ENCODE measurements around the gene A2M.

The A2M gene

GRCh38 chr12:9074484-9075137 is 41.1 kb downstream of the A2M start:
- no peak for DNase-seq

DNA sequence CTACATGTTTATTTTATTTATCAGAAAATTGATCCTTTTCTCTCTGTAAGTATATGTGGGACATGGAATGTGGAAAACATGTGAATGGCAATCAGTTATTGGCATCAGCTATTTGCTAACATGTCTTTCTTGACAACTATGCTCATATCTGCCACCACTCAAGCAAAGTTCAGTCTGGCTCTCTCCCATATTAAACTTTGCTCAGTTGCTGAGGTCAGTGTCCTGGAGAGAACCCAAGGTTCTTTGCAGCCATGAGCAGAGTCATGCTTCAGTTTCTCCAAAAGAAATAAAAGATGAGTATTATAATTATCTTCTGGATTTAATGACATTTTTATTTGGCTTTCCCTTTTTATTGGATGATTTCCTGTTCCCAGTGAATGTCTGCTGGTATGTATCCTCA is 42.6 kb downstream of the A2M start:
- no peak for DNase-seq

DNA sequence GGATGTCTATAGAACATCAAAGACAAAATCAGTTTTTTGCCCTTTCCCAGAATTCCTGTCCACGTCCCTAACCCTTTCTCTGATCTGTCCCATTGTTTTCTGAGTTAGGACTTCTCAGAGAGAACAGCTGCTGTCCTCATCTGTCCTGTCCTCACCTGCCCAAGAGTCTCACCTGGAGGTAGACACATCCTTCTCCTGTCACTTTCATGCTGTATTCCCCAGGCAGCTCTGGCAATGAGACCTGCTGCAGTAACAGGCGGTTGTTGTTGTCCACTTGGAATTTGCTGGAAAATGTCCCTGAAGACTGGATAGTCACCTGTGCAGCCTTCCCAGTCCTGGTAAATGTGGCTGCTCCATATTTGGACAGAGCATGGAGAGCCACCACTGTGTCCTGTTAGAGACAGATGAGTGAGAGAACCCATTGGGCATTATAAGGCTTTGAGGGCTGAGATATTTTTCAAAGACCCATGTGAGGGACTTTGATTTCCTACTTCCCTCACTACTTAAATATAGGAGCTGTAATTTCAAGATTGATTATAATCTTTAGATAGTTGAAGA is 43.2 kb downstream of the A2M start:
- DNase-seq = no peak

DNA sequence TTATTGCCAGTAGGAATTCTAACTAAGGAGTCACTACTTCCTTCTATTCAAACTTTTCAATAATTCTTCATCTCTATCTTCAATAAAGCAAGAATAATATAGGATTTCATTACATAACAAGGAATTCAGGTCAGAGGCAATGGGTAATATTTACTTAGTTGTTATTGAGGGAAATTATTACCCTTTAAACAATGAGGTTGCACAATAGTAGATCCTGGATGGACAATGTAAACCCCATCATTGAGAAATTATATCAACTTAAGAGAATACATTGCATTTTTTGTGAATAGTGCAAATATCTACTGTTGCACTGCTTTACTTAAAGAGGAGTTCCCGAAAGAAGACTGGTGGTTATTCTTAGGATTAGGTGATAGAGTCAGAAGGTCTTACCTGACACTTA is 43.8 kb downstream of the A2M start:
- no peak for DNase-seq

DNA sequence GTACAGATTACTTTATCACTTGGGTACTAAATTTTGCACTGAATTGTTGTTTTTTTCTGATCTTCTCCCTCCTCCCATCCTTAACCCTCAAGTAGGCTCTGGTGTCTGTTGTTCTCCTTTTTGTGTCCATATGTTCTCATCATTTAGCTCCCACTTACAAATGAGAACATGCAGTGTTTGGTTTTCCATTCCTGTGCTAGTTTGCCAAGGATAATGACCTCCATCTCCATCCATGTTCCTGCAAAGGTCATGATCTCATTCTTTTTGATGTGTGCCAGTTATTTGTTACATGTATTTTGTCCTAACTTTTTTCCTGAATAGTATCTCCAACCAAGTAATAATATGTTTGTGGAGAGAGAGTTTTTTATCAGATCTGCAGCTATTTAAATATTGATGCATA is 44.2 kb downstream of the A2M start:
- no peak for DNase-seq

- DNase-seq = no peak
These were observed 45.4 kb downstream of the A2M start for GRCh38 chr12:9070351-9070750.

GRCh38 chr12:9068600-9068999 is 47.1 kb downstream of the A2M start:
- DNase-seq = no peak

DNA sequence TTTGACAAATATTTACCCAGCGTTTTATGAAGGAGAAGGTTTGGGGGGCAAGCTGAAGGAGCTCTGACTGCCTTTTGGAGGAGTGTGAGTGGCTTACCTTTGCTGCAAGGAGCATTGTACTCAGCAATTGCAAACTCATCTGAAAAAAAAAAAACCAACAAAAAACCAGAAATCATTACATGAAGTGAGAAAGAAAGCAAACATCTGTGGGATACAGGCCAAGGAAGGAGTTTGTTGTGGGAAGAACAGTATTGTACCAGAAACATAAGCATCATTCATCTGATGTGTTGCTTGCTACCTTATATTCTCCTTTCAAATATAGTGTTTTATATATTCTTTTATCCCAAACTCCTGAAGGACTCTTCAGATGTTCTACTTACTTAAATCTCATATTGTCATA is 47.6 kb downstream of the A2M start:
- DNase-seq = no peak

DNA sequence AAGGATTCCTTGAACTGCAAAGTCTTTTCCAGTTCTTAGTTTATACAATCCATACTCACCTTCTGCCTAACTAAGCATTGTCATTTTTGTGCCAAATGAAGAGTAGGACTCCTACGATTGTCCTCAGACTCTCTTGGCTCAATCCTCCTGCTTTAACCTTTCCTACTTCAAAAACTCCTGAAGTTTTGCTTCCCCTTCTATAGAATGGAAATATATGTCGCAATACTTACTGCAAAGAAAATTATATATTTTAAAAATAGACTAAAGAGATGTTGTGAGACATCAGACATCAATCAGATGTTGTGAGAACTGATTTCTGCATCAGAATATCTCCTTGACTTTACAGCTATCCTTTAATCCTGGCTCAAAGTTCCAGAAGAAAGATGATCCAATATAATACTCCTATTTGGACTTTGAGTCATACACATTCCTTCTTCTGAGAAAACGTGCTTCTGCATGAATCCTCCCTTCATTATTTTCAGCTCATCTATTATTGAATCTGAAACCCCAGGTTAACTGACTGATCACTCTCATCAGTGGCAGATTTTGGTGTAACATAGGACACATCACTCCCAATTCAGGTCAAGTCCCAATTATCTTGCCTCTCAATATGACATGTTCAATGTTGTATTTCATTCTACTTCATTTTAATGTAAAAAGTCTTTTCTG is 48.8 kb downstream of the A2M start:
- no peak for DNase-seq

DNA sequence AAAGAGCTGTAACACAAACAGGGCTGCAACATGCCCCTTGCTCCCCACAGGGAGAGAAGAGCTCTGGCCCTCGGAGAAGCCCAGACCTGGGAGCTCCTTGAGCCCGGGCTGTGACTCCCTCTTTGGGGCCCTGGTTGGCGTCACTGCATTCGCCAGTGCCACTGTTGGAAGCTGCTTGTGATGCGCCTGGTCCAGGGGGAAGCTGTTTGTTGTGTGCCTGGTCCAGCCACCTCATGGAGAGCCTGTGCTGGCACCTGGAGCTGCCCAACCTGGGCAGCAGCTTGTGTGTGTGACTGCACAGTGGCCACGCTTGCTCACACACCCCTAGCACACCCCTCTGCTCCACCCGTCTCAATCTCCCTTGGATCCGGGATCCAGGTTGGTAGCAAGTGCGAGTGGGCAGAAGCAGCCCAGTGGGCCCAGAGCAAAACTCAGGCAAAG is 49.5 kb downstream of the A2M start:
- DNase-seq = no peak

GRCh38 chr12:9065607-9065856 is 50.2 kb downstream of the A2M start:
- DNase-seq = no peak

DNA sequence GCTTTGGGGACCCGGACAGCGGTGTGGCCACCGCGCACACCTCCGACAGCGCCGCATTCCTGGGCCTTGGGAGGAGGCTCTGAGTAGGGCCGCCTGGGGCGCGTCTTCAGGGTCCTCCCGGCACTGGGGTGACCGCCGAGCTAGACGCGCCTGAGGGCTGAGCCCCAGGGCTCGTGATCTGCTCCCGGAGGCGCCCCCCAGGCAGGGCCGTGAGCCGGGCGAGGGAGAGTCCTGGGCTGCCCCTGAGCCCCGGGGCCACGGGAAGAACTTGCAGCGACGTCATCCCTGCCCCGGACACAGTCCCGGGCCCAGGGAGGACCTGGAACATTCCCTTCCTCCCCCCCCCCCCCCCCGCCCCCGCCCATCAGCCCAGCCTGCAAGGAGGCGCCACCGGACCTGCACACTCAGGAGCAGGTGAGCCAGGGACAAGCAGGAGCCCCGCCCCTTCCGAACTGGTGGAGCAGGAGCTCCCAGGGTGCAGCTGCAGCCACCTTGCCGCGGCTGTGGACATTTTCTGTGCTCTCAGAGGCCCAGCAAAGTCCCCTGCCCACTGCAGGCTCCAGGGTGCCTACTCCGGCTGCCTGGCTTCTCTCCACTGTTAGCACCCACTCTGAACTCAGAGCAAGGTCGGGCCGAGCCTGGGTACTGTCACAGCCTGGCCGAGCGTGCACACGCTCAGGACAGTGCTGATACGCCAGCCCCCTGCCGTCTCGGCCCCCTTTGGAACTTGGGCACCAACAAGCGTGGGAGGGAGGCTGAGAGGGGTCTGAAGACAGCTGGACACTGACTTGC is 50.7 kb downstream of the A2M start:
- peak in 44 of 56 donors; percentile 4 to 67 (median 42) for DNase-seq

- peak in 54 of 56 donors; percentile 7 to 83 (median 59) for DNase-seq
These were observed 51.4 kb downstream of the A2M start for GRCh38 chr12:9064201-9064814.

DNA sequence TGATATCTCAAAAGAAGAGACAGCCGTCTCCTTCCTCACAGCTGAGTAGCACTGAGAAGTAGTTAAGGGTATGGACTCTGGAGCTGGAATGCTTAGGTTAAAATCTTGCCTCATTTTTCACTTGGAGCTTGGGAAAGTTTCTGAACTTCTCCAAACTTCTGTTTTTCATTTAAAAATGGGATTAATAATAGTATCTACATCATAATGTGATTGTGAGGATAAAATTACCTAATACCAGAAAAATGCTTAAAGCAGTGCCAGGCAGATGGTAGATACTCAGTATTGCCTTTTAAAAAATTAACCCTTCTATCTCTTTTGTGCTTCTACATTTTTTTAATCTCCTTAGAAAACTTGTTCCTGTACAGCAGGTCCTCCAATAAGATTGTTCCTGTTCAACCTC is 63.1 kb downstream of the A2M start:
- no peak for DNase-seq

GRCh38 chr12:9051158-9051550 is 64.6 kb downstream of the A2M start:
- no peak for DNase-seq

DNA sequence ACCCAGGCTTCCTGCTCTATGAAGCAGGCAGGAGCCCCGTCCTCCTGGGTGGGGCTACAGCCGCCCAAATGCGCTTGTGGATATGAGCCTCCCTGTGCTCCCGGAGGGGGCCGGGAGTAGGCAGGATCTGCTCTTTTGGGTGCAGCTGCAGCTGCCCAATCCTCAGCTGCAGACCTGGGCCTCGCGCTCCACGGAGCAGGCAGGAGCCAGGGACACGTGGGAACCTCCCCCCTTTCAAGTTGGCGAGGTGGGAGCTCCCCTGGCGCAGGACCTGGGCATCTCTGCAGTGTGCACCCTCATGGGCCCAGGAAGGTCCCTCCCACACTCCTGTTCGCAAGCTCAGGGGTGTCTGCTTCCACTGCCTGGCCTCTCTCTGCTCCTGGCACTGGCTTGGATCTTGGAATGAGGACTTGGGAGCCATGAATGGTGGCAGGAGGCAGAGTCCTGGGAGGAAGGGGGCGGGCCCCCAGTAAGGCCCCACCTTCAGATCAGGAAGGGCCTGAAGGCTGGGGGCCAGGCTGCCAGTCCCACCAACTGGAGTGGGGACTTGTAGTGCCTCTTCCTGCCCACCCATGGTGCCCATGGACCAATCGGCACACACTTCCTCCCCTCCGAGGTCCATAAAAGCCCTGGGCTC is 65.1 kb downstream of the A2M start:
- DNase-seq = no peak

DNA sequence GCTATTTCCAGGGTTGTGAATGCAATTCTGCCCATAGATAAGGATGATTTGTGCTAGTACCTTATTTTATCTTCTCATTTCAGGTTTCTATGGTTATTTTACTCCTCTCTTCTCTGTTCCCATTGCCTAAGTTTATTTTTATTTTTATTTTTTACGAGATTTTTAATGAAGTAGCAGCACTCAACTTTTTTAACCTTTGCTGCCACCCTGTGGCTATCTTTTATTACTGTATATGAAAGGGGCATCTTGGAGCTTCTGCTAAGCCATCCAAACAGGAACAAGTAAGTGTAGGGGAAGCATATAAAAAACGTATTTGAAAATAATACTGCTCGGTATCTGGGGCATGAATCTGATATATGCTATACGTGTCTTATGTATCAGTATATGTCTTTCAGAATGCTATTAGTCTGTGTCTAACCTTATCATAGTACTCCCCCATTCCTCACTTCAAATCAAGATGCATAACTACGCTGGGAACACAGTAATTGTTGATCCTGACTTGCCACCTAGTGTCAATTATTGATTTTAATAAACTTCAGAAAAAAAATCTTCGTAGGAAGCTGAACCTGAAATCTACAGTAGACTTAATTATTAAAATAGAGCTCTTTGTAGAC is 66.1 kb downstream of the A2M start:
- no peak for DNase-seq

GRCh38 chr12:9048930-9049329 is 66.8 kb downstream of the A2M start:
- DNase-seq = no peak

GRCh38 chr12:9047105-9047504 is 68.6 kb downstream of the A2M start:
- DNase-seq = no peak

DNA sequence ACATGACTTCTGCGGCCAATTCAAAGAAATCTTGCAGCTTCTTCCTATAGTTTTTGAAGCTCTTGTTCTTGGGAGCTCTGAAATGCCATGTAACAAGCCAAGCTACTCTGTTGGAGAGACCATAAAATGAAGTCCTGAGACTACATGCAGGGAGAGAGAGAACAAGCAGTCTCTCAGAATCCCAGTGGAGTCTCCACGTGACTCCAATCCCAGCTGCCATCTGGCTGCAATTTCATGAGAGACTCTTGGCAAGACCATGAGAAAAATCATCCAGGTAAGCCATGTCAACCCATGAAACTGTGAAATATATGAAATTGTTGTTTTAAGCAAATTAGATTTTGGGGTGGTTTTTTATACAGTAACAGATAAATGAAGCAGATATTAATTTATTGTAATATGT is 72.0 kb downstream of the A2M start:
- no peak for DNase-seq

DNA sequence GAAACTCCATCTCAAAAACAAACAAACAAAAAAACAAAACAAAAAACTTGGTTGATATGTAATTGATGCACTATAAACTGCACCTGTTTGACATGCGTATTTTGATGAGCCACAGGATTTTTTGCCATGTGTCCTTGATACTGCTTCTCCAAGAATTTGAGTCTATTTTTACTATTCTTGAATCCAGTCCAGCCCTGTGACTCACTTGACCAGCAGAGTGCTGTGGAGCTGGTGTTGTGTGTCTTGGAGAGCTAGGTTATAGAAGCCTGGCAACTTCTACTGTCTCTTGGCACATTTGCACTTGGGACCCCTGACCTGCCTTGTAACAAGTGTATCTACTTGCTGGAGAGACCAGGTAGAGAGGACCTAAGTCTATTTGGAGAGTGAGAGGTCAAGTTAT is 74.4 kb downstream of the A2M start:
- DNase-seq = no peak

All from nucleus accumbens (tissue), 56 donors.